ENCODE measurements around the gene MTF1.

DNA sequence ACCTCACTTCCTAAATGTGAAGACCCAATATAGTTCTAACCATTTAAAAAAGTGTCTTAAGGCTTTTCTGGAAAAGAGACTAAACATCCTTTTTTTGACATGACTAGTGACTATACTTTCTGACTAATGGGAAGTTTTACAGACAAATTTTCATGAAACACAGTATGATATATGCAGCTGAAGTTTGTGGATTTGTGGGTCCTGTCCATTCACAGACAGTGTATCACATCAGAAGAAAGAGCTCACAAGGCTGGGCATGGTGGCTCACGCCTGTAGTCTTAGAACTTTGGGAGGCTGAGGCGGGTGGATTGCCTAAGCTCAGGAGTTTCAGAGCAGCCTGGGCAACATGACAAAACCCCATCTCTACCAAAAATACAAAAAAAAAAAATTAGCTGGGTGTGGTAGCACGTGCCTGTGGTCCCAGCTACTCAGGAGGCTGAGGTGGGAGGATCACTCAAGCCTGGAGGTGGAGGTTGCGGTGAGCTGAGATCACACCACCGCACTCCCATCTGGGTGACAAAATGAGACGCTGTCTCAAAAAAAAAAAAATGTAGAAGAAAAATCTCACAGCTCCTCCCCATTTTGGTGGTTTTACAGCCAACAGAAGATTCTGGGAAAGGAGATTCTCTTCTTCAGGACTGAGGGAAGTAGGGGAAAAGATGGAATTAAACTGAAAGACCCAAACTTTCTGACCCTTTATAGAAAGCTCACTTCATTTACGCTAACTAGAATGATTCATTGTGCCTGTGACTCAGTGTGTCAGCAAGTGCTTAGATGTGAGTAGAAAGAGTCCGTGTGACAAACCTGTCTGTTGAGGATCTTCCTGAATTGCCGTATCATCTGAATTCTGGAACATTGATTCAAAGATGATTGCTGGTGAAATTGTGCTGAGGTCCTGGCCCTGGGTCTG is 36.2 kb downstream of the MTF1 start:
- TF ChIP-seq, protein P1, sequence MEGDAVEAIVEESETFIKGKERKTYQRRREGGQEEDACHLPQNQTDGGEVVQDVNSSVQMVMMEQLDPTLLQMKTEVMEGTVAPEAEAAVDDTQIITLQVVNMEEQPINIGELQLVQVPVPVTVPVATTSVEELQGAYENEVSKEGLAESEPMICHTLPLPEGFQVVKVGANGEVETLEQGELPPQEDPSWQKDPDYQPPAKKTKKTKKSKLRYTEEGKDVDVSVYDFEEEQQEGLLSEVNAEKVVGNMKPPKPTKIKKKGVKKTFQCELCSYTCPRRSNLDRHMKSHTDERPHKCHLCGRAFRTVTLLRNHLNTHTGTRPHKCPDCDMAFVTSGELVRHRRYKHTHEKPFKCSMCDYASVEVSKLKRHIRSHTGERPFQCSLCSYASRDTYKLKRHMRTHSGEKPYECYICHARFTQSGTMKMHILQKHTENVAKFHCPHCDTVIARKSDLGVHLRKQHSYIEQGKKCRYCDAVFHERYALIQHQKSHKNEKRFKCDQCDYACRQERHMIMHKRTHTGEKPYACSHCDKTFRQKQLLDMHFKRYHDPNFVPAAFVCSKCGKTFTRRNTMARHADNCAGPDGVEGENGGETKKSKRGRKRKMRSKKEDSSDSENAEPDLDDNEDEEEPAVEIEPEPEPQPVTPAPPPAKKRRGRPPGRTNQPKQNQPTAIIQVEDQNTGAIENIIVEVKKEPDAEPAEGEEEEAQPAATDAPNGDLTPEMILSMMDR (conservative IDR thresholded peaks at IDR 0.05) = no peak
- TF ChIP-seq EZH2 (IDR thresholded peaks at IDR 0.05; ENCODE audit: low read depth) = no peak

Measured in PC-9 (cell line).